ENCODE data around the gene SOST.
"Not testable (repeated sequence)": the region's sequence is repeated elsewhere in the genome, so short reads cannot be mapped to it uniquely, and the experiment has no call there.

SOST gene
- total RNA-seq, result 0 to 0.07 reads per million in 2 donors

- no peak for DNase-seq
These were observed at the start of gene SOST for GRCh38 chr17:43758497-43759174. TSS of gene SOST (minus strand) at chr17:43758791. CDS start at chr17:43758741, 50 bp downstream.

DNA sequence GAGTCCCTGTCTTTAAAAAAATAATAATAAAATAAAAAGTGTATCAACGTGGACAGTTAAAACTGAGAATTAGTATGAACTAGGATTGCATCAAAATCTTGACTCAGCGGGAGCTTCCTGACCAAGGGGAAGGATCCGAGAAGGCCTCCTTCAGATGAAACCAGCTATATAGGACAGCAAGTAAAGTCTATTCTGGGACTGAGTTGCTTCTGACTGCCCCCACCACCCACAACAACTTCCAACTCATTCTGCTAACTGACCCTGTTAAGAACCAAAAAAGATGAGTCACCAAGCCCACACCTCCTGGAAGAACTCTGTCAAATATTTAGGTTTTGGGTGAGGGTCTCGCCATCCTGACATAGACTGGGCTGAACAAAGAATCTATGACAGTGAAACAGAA is 49.5 kb upstream of the SOST start:
- no peak for DNase-seq

DNA sequence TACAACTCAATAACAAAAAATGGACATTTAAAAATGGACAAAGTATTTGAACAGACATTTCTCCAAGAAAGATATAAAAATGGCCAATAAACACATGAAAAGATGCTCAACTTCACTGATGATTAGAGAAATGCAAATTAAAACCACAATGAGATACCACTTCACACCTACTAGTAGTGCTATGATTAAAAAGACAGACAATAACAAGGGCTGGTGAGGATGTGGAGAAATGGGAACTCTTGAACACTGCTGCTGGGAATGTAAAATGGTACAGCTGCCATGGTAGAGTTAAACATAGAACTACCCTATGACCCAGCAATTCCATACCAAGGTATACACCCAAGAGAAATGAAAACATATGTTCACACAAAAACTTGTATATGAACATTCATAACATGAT is 46.5 kb upstream of the SOST start:
- no peak for DNase-seq

- DNase-seq, result no peak
These were observed 45.2 kb upstream of the SOST start for GRCh38 chr17:43803758-43804157.

- no peak for DNase-seq
These were observed 43.3 kb upstream of the SOST start for GRCh38 chr17:43801844-43802243.

DNA sequence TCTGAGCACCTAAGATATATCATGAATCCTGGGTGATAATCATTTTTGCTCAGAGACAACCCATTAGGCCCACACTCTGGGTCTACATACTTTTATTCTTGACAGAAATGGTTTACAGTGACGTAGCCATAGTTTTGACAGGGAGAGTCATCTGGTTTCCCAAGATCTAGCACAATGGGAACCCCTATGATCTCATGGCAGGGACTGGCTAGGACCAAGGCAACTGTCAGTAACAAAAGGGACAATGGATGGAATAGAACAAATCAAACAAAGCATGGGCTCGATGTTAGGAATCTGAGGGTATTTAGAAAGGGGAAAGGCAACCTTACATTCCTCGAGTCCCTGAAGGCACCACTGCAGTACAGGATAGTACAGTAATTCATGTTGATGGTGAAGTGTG is 42.1 kb upstream of the SOST start:
- DNase-seq, result no peak

DNA sequence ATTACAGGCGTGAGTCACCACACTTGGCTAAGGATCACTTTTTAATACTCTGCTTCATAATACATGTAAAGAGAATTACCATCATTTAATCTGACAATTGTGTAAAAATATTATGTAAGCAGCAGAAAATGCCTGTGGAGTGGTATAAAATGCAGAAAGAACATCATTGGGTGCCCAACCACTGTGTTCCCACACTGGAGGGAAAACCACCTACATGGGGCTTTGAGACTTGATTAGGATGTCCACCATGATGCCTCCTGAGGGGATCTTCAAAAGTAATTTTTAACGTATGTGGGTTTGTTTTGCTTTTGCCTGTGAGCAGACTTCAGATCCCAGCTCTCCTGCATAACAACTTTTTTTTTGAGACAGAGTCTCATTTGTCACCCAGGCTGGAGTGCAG is 40.5 kb upstream of the SOST start:
- no peak for DNase-seq

- DNase-seq, result not testable (repeated sequence)
These were observed 39.4 kb upstream of the SOST start for GRCh38 chr17:43798024-43798423.

DNA sequence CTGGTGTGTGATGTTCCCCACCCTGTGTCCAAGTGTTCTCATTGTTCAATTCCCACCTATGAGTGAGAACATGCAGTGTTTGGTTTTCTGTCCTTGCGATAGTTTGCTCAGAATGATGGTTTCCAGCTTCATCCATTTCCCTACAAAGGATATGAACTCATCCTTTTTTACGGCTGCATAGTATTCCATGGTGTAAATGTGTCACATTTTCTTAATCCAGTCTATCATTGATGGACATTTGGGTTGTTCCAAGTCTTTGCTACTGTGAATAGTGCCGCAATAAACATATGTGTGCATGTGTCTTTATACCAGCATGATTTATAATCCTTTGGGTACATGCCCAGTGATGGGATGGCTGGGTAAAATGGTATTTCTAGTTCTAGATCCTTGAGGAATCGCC is 34.1 kb upstream of the SOST start:
- not testable (repeated sequence) for DNase-seq

GRCh38 chr17:43791589-43791988 is 33.0 kb upstream of the SOST start:
- DNase-seq, result no peak

DNA sequence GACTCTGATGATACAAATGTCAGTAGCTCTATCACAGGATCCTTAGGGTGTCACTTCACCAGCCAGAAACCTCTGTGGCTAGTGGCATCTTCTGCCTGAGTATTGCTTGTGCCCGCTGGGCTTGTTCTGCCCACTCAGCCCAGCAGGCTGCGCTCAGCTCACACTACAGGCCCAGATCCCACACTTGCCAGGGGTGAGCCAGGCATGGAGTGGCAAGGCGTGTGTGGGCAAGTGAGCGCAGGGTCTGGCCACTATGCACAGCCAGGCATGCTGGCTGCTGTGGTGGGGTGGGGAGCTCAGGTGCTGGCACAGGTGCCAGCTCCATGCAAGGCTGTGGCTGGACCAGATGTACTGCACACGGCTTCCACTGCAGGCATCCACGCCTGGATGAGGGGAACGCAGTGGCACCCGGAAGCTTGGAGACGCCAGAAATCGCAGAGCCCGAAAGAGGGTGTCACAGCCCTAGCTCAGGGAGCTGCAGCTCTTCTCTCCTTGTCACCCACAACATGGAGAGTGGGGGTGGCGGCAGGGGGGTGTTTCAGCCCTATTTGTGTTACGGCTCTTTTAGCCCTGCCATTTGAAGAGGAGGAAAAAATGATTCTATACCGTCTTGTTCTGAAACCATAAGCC is 31.8 kb upstream of the SOST start:
- no peak for DNase-seq

- no peak for DNase-seq
These were observed 30.9 kb upstream of the SOST start for GRCh38 chr17:43789482-43789881.

GRCh38 chr17:43788540-43788939 is 29.9 kb upstream of the SOST start:
- no peak for DNase-seq

- DNase-seq, result no peak
These were observed 29.1 kb upstream of the SOST start for GRCh38 chr17:43787728-43788127.

GRCh38 chr17:43784628-43785101 is 26.1 kb upstream of the SOST start:
- no peak for DNase-seq

GRCh38 chr17:43784068-43784467 is 25.5 kb upstream of the SOST start:
- DNase-seq, result no peak

DNA sequence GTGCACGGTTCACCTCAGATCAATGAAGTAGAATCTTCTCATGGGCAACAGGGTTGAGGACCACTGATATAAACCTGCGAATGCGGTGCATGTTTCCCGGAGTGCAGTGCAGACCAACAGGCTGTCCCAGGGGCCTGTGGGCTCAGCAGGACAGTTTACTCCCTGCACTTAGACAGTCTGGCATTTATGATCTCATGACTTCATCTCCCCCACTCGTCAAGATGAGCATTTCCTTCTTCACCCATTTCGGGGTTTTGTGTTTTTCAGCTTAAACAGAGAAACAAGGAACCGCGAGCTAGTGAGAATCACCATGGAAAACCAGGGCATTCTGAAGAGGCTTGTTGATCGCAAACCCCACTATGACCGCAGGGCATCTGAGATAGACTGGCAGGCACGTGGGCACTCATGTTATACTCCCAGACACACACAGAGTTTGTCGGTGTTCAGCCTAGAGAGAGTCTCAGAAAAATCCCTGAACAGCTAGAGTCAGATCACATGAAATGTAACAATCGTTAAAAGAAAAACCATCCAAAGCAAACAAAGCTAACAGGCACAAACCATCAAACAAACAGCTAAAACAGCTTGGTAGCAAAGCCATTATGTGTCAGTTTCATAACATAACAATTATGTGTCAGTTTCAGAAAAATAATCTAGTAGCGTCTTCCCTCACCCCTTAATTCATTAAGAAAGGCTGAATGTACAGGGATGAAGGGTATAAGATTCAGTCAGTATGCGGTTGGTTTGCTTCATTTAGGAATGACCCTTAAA is 24.5 kb upstream of the SOST start:
- DNase-seq, result no peak

- no peak for DNase-seq
These were observed 21.5 kb upstream of the SOST start, which contains the start of gene CFAP97D1 for GRCh38 chr17:43780135-43780534. TSS of gene CFAP97D1 (plus strand) at chr17:43780435. CDS start at chr17:43780463, 28 bp downstream.

DNA sequence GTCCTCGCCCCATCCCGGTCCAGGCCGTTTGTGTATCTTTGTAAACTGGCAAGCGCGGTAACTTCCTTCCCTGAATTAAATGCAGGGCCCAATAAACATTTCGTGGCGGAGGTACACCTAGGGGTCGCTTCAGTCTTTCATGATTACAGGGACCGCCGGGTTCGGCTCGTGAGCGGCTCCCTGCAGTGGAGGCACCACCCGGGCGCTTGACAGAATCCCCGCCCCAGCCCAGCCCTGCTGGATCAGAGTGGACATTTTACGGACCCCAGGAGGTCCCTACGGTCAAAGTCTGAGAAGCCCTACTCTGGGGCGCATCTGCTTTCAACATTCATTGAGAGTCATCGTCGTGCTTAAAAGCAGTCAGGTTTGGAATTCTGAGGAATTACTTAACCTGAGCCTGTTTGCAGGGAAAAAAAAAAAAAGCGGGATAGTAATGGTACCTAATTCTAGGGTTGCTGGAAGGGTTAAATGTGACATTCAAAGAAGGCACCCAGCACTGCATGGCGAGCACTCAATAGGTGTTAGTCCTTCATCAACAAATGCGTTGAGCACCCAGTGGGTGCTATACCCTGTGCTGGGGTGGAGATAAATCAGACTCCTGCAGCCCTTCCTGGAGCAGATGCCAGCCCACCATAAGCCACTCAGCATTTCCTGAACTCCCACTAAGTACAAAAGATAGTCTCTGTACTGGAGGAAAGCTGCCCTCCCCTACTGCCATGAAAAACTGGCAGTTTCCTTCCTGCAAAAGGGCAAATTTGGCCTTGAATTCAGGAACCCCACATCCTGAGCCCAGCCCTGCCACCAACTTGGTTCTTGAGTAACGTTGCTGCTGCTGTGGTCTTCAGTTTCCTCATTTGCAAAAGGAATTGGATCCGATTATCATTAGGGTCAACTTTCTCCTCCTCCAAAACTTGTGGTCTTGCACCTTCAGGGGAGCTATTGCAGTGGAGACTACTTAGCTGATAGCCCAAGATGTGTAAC is 20.8 kb upstream of the SOST start:
- DNase-seq, result no peak

- peak; percentile 65 for DNase-seq
These were observed 19.9 kb upstream of the SOST start, which contains the start of gene DUSP3 for GRCh38 chr17:43778337-43779144. TSS of gene DUSP3 (minus strand) at chr17:43778977. CDS start at chr17:43778924, 53 bp downstream.

All from T-helper 9 cell (primary cell).